HG03521 (cell line): ENCODE measurements around the gene SDK2.

ENCODE experiments used
- ATAC-seq: cut with Tn5 transposase; IDR thresholded peaks from one replicate; pipeline ENCODE4 v1.9.1; 2021; ENCODE audit warnings: mild to moderate bottlenecking, moderate library complexity; ENCODE audit not compliant: unreplicated experiment

SDK2 gene

DNA sequence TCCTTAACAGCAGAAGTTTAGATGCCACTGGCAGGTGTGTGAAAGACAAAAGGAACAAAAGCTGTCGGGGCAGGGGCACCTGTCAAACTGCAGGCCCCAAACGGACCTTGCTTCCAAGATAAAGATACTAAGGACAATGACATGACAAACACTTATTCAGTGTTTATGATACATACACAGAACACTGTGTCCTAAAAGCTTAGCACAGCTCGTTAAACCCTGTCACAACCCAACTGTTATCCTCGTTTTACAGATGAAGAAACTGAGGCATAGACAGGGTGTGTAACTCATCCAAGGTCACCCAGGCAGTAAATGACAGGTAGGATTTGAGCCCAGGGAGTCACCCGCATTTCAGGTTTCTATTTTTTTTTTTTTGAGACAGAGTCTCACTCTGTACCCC is 9.6 kb downstream of the SDK2 start:
- no peak for ATAC-seq

- ATAC-seq: no peak
These were observed 10.5 kb downstream of the SDK2 start for GRCh38 chr17:73633736-73634135.

DNA sequence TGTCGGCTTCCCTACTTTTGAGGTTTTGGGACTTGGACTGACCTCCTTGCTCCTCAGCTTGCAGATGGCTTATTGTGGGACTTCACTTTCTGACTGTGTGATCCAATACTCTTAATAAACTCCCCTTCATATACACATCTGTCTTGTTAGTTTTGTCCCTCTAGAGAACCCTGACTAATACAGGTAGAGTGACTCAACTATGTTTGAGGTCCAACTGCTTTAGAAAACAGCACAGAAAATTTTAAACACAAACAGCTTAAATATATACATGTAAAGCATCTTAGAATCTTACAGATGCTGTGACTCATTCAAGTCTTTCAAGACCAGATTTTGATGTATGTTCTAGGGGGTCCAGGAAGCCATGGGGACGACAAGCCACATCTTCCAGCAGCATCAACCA is 11.7 kb downstream of the SDK2 start:
- ATAC-seq: no peak

- no peak for ATAC-seq
These were observed 13.2 kb downstream of the SDK2 start for GRCh38 chr17:73630965-73631595.

GRCh38 chr17:73630531-73630930 is 13.7 kb downstream of the SDK2 start:
- no peak for ATAC-seq

- ATAC-seq: no peak
These were observed 15.3 kb downstream of the SDK2 start for GRCh38 chr17:73628642-73629552.

- ATAC-seq: no peak
These were observed 18.1 kb downstream of the SDK2 start for GRCh38 chr17:73625991-73626673.

DNA sequence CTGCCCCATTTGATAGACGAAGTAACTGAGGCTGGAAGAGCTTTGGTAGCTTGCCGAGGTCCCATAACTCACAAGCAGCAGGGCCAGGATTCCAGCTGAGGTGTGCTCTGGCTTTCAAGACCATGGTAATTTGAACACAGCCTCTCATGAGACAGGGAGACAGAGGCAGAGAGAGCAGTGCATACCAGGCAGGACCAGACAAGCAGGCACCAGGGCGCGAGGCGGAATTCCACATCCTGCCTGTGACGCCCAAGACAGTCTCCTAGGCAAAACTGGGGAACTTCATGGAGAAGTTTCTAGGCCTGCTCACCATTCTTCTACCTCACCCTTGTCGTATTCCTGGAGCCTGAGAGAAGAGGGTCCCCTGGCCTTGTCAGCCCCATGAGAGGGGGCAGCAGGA is 19.2 kb downstream of the SDK2 start:
- no peak for ATAC-seq

DNA sequence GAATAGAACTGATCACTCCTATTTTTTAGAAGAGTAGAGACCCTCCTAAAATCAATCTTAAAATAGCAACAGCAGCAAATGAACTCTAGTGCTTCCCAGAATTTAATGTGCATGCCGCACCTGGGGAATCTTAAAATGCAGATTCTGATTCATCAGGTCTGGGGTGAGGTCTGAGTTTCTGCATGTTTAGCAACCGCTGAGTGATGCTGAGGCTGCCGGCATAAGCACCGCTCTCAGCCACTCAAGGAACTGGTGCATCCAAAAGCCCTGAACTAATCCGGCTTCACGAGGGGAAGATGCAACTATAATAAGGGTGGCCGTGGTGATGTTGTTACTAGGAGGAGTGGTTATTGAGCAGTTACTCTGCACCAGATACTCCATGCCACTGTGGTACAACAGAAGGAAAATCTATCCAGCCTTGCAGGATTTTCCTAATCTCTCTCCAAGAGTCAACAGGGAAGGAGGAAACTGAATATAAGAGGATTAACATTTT is 19.7 kb downstream of the SDK2 start:
- ATAC-seq: no peak

DNA sequence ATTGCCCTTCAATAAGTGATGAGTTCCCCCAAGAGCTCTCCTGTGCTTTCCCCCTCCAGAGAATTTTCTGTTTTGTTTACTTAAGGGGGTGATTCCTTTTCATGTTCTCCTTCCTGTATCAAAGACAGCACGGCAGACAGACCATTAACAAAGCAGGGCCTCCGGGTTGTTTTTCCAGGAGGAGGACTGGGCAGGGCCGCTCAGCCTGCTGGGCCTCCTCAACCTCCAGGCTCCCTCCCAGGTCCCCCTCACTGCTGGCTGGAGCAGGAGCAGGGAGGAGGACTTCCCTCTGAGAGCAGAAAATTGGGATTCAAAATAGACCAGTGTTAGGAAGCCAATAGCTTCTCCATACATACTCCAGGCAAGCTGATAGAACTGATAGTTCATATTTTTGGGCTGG is 20.4 kb downstream of the SDK2 start:
- ATAC-seq: no peak

DNA sequence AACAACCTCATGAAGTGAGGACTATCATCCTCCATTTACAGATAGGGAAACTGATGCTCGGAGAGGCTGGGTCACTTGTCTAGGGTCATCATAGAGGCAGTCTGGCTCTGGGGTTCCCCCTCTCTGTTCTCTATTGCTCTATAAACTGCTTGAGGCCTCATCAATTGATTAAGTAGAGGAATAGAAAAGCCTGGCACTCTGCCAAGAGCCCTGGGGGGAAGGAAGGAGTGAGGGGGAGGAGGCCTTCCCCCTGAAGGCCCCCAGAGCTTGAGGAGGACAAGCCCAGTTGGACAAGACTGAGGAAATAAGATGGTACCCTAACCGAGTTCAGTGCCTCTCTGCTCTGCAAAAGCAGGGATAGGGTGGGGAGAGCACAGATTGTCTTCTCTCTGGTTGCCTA is 21.0 kb downstream of the SDK2 start:
- no peak for ATAC-seq

- ATAC-seq: no peak
These were observed 21.9 kb downstream of the SDK2 start for GRCh38 chr17:73622381-73622780.

DNA sequence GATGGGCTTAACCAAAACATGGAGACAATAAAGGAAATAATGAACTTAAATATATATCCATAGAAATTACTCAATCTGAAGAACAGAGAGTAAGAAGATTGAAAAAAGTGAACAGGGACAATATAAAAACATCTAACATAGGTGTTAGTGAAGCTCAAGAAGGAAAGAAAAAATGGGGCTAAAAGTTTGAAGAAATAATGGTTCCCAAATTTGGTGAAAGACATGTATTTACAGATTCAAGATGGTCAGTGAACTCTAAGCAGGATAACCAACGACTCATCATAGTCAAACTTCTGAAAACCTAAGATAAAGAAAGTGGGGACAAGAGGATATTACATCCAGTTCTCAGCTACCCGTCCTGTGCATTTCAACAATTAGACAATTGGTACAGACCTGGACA is 22.6 kb downstream of the SDK2 start:
- no peak for ATAC-seq

- ATAC-seq: no peak
These were observed 23.8 kb downstream of the SDK2 start for GRCh38 chr17:73620414-73620813.

- no peak for ATAC-seq
These were observed 26.7 kb downstream of the SDK2 start for GRCh38 chr17:73617501-73617900.

DNA sequence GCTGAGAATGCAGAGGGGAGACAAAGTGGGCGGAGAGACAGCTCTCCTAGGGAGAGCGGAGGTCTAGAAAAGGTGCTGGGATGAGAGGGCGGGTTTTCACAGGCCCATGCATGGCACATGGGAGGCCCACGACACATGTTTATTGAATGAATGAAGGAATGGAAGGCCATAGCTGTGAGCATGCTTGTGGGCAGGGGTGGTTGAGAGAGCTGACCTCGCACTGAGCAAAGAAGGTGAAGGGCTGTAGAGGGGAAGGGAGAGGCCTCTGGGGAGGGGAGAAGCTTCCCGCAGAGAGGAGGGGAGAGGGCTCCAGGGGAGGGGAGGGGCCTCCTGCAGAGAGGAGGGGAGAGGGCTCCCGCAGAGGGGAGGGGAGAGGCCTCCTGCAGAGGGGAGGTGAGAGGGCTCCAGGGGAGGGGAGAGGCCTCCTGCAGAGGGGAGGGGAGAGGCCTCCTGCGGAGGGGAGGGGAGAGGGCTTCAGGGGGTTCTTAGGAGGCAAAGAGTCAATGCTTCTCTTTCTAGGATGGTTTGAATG is 27.3 kb downstream of the SDK2 start:
- ATAC-seq: no peak

GRCh38 chr17:73616120-73616872 is 27.9 kb downstream of the SDK2 start:
- ATAC-seq: no peak

DNA sequence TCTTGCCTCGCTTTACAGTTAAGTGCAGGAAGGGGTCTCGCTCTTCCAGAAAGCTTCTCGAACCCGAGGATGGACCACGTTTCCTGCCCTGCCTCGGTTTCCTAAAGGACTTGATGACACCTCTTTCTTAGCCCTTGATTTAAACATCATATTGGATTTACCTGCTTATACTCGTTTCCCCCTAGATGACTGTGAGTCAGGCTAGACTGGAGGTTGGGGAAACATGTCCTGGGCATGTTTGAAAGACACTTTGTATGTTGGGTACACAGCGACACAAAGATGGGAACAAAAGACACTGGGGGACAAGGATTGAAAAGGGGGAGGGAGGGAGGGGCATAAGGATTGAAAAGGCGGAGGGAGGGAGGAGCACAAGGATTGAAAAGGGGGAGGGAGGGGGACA is 30.0 kb downstream of the SDK2 start:
- ATAC-seq: no peak

GRCh38 chr17:73613271-73614233 is 30.7 kb downstream of the SDK2 start:
- ATAC-seq: no peak
